ENCODE data around the gene NPC1.

NPC1 gene

GRCh38 chr18:23547846-23548245, 38.5 kb downstream of the NPC1 start:
- no peaks in the 10 kb centered on the region for H3K27me3 ChIP-seq (ENCODE audit: control insufficient read depth in 1 of 2, insufficient read depth in 2 of 2, low read length in 2 of 2)
- H3K9ac ChIP-seq (ENCODE audit: low read length in 2 of 2): no peak overlapping the region
- no peaks in the 10 kb centered on the region for H3K4me1 ChIP-seq (ENCODE audit: control insufficient read depth, insufficient read depth, low read length)
- H3K27ac ChIP-seq (ENCODE audit: low read length): no peak overlapping the region
- H3K36me3 ChIP-seq (ENCODE audit: control insufficient read depth in 2 of 2, insufficient read depth in 2 of 2, low read length in 2 of 2): peaks cover 36 to 40% of the 10 kb centered on the region in 2 donors
- no peaks in the 10 kb centered on the region for H3K9me3 ChIP-seq (ENCODE audit: control insufficient read depth in 2 of 2, low read length in 2 of 2)
- no peak overlapping the region for H3K4me3 ChIP-seq (ENCODE audit: low read length in 2 of 2)

GRCh38 chr18:23547306-23547705, 39.0 kb downstream of the NPC1 start:
- Histone ChIP-seq H3K9ac (ENCODE audit: low read length in 2 of 2) (no peak overlapping the region), H3K27ac (ENCODE audit: low read length) (no peak overlapping the region), H3K27me3 (ENCODE audit: control insufficient read depth in 1 of 2, insufficient read depth in 2 of 2, low read length in 2 of 2) (no peaks in the 10 kb centered on the region), H3K9me3 (ENCODE audit: control insufficient read depth in 2 of 2, low read length in 2 of 2) (no peaks in the 10 kb centered on the region), H3K4me3 (ENCODE audit: low read length in 2 of 2) (no peak overlapping the region), H3K36me3 (ENCODE audit: control insufficient read depth in 2 of 2, insufficient read depth in 2 of 2, low read length in 2 of 2) (peaks cover 36 to 41% of the 10 kb centered on the region in 2 donors), H3K4me1 (ENCODE audit: control insufficient read depth, insufficient read depth, low read length) (no peaks in the 10 kb centered on the region)

GRCh38 chr18:23545247-23545789, 41.0 kb downstream of the NPC1 start:
- peaks cover 33 to 40% of the 10 kb centered on the region in 2 donors for H3K36me3 ChIP-seq (ENCODE audit: control insufficient read depth in 2 of 2, insufficient read depth in 2 of 2, low read length in 2 of 2)
- no peak overlapping the region for H3K4me3 ChIP-seq (ENCODE audit: low read length in 2 of 2)
- H3K9ac ChIP-seq (ENCODE audit: low read length in 2 of 2): no peak overlapping the region
- no peaks in the 10 kb centered on the region for H3K27me3 ChIP-seq (ENCODE audit: control insufficient read depth in 1 of 2, insufficient read depth in 2 of 2, low read length in 2 of 2)
- no peak overlapping the region for H3K27ac ChIP-seq (ENCODE audit: low read length)
- H3K9me3 ChIP-seq (ENCODE audit: control insufficient read depth in 2 of 2, low read length in 2 of 2): no peaks in the 10 kb centered on the region
- no peaks in the 10 kb centered on the region for H3K4me1 ChIP-seq (ENCODE audit: control insufficient read depth, insufficient read depth, low read length)

- Histone ChIP-seq H3K9ac (ENCODE audit: low read length in 2 of 2) (no peak overlapping the region), H3K9me3 (ENCODE audit: control insufficient read depth in 2 of 2, low read length in 2 of 2) (no peaks in the 10 kb centered on the region), H3K4me3 (ENCODE audit: low read length in 2 of 2) (no peak overlapping the region), H3K4me1 (ENCODE audit: control insufficient read depth, insufficient read depth, low read length) (no peaks in the 10 kb centered on the region), H3K27ac (ENCODE audit: low read length) (no peak overlapping the region), H3K27me3 (ENCODE audit: control insufficient read depth in 1 of 2, insufficient read depth in 2 of 2, low read length in 2 of 2) (no peaks in the 10 kb centered on the region), H3K36me3 (ENCODE audit: control insufficient read depth in 2 of 2, insufficient read depth in 2 of 2, low read length in 2 of 2) (peaks cover 53 to 62% of the 10 kb centered on the region in 2 donors)
Observed at GRCh38 chr18:23542461-23542860, 43.8 kb downstream of the NPC1 start.

- Histone ChIP-seq H3K36me3 (ENCODE audit: control insufficient read depth in 2 of 2, insufficient read depth in 2 of 2, low read length in 2 of 2) (peaks cover 56 to 65% of the 10 kb centered on the region in 2 donors), H3K27ac (ENCODE audit: low read length) (no peak overlapping the region), H3K9me3 (ENCODE audit: control insufficient read depth in 2 of 2, low read length in 2 of 2) (no peaks in the 10 kb centered on the region), H3K4me1 (ENCODE audit: control insufficient read depth, insufficient read depth, low read length) (no peaks in the 10 kb centered on the region), H3K9ac (ENCODE audit: low read length in 2 of 2) (no peak overlapping the region), H3K4me3 (ENCODE audit: low read length in 2 of 2) (no peak overlapping the region), H3K27me3 (ENCODE audit: control insufficient read depth in 1 of 2, insufficient read depth in 2 of 2, low read length in 2 of 2) (no peaks in the 10 kb centered on the region)
Observed at GRCh38 chr18:23541349-23542093, 44.8 kb downstream of the NPC1 start.

- H3K9ac ChIP-seq (ENCODE audit: low read length in 2 of 2): no peak overlapping the region
- no peaks in the 10 kb centered on the region for H3K4me1 ChIP-seq (ENCODE audit: control insufficient read depth, insufficient read depth, low read length)
- H3K36me3 ChIP-seq (ENCODE audit: control insufficient read depth in 2 of 2, insufficient read depth in 2 of 2, low read length in 2 of 2): peaks cover 55 to 70% of the 10 kb centered on the region in 2 donors
- H3K27me3 ChIP-seq (ENCODE audit: control insufficient read depth in 1 of 2, insufficient read depth in 2 of 2, low read length in 2 of 2): no peaks in the 10 kb centered on the region
- no peak overlapping the region for H3K27ac ChIP-seq (ENCODE audit: low read length)
- no peak overlapping the region for H3K4me3 ChIP-seq (ENCODE audit: low read length in 2 of 2)
- no peaks in the 10 kb centered on the region for H3K9me3 ChIP-seq (ENCODE audit: control insufficient read depth in 2 of 2, low read length in 2 of 2)
Observed at GRCh38 chr18:23540867-23541266, 45.4 kb downstream of the NPC1 start.

GRCh38 chr18:23539911-23540525, 46.3 kb downstream of the NPC1 start:
- H3K4me1 ChIP-seq (ENCODE audit: control insufficient read depth, insufficient read depth, low read length): no peaks in the 10 kb centered on the region
- no peaks in the 10 kb centered on the region for H3K27me3 ChIP-seq (ENCODE audit: control insufficient read depth in 1 of 2, insufficient read depth in 2 of 2, low read length in 2 of 2)
- no peak overlapping the region for H3K9ac ChIP-seq (ENCODE audit: low read length in 2 of 2)
- H3K4me3 ChIP-seq (ENCODE audit: low read length in 2 of 2): no peak overlapping the region
- H3K27ac ChIP-seq (ENCODE audit: low read length): no peak overlapping the region
- H3K36me3 ChIP-seq (ENCODE audit: control insufficient read depth in 2 of 2, insufficient read depth in 2 of 2, low read length in 2 of 2): peaks cover 60 to 75% of the 10 kb centered on the region in 2 donors
- H3K9me3 ChIP-seq (ENCODE audit: control insufficient read depth in 2 of 2, low read length in 2 of 2): no peaks in the 10 kb centered on the region

GRCh38 chr18:23539296-23539695, 47.0 kb downstream of the NPC1 start:
- Histone ChIP-seq H3K27ac (ENCODE audit: low read length) (no peak overlapping the region), H3K4me1 (ENCODE audit: control insufficient read depth, insufficient read depth, low read length) (no peaks in the 10 kb centered on the region), H3K9me3 (ENCODE audit: control insufficient read depth in 2 of 2, low read length in 2 of 2) (no peaks in the 10 kb centered on the region), H3K9ac (ENCODE audit: low read length in 2 of 2) (no peak overlapping the region), H3K36me3 (ENCODE audit: control insufficient read depth in 2 of 2, insufficient read depth in 2 of 2, low read length in 2 of 2) (peaks cover 66 to 80% of the 10 kb centered on the region in 2 donors), H3K27me3 (ENCODE audit: control insufficient read depth in 1 of 2, insufficient read depth in 2 of 2, low read length in 2 of 2) (no peaks in the 10 kb centered on the region), H3K4me3 (ENCODE audit: low read length in 2 of 2) (no peak overlapping the region)

- H3K27me3 ChIP-seq (ENCODE audit: control insufficient read depth in 1 of 2, insufficient read depth in 2 of 2, low read length in 2 of 2): no peaks in the 10 kb centered on the region
- H3K9me3 ChIP-seq (ENCODE audit: control insufficient read depth in 2 of 2, low read length in 2 of 2): no peaks in the 10 kb centered on the region
- H3K9ac ChIP-seq (ENCODE audit: low read length in 2 of 2): no peak overlapping the region
- no peaks in the 10 kb centered on the region for H3K4me1 ChIP-seq (ENCODE audit: control insufficient read depth, insufficient read depth, low read length)
- no peak overlapping the region for H3K27ac ChIP-seq (ENCODE audit: low read length)
- no peak overlapping the region for H3K4me3 ChIP-seq (ENCODE audit: low read length in 2 of 2)
- H3K36me3 ChIP-seq (ENCODE audit: control insufficient read depth in 2 of 2, insufficient read depth in 2 of 2, low read length in 2 of 2): peaks cover 70 to 80% of the 10 kb centered on the region in 2 donors
Observed at GRCh38 chr18:23538870-23539269, 47.4 kb downstream of the NPC1 start.

- no peaks in the 10 kb centered on the region for H3K27me3 ChIP-seq (ENCODE audit: control insufficient read depth in 1 of 2, insufficient read depth in 2 of 2, low read length in 2 of 2)
- no peak overlapping the region for H3K9ac ChIP-seq (ENCODE audit: low read length in 2 of 2)
- H3K36me3 ChIP-seq (ENCODE audit: control insufficient read depth in 2 of 2, insufficient read depth in 2 of 2, low read length in 2 of 2): peaks cover 65 to 83% of the 10 kb centered on the region in 2 donors
- H3K9me3 ChIP-seq (ENCODE audit: control insufficient read depth in 2 of 2, low read length in 2 of 2): no peaks in the 10 kb centered on the region
- no peak overlapping the region for H3K27ac ChIP-seq (ENCODE audit: low read length)
- no peak overlapping the region for H3K4me3 ChIP-seq (ENCODE audit: low read length in 2 of 2)
- no peaks in the 10 kb centered on the region for H3K4me1 ChIP-seq (ENCODE audit: control insufficient read depth, insufficient read depth, low read length)
Observed at GRCh38 chr18:23538001-23538400, 48.3 kb downstream of the NPC1 start.

GRCh38 chr18:23537274-23537673, 49.0 kb downstream of the NPC1 start:
- Histone ChIP-seq H3K27me3 (ENCODE audit: control insufficient read depth in 1 of 2, insufficient read depth in 2 of 2, low read length in 2 of 2) (no peaks in the 10 kb centered on the region), H3K36me3 (ENCODE audit: control insufficient read depth in 2 of 2, insufficient read depth in 2 of 2, low read length in 2 of 2) (peaks cover 65 to 82% of the 10 kb centered on the region in 2 donors), H3K9ac (ENCODE audit: low read length in 2 of 2) (no peak overlapping the region), H3K9me3 (ENCODE audit: control insufficient read depth in 2 of 2, low read length in 2 of 2) (no peaks in the 10 kb centered on the region), H3K27ac (ENCODE audit: low read length) (no peak overlapping the region), H3K4me3 (ENCODE audit: low read length in 2 of 2) (no peak overlapping the region), H3K4me1 (ENCODE audit: control insufficient read depth, insufficient read depth, low read length) (no peaks in the 10 kb centered on the region)

Data from stomach smooth muscle (tissue), 2 donors.